ENCODE measurements around the gene ACTBL2. TPM values are rescaled to one million over a fixed set of nuclear protein-coding genes. Genes with fewer than 3 reads are reported as not detected.
A peak's percentile ranks its signal among the peaks of the same experiment; 100 is the strongest.
"Not testable (repeated sequence)": the region's sequence is repeated elsewhere in the genome, so short reads cannot be mapped to it uniquely, and the experiment has no call there.

The ACTBL2 gene
- total and polyA plus RNA-seq, 4 donors: 0.04 to 0.29 (median 0.09) TPM; not detected in 1

GRCh38 chr5:57476601-57477056 is 6.0 kb downstream of the ACTBL2 start:
- no peak for TF ChIP-seq CTCF (IDR thresholded peaks at IDR 0.05; ENCODE audit: control extremely low read depth, extremely low read depth)
- peak in 2 of 3 donors; percentile 54 to 57 for DNase-seq
- no peaks in the 10 kb centered on the region for H3K9me3 ChIP-seq (ENCODE audit: control insufficient read depth in 4 of 4, insufficient read depth in 3 of 4, low read length in 3 of 4)
- no peak for ATAC-seq (ENCODE audit: insufficient read depth, low FRiP score)
- H3K9ac ChIP-seq (ENCODE audit: insufficient read depth in 1 of 2, low read length in 2 of 2): no peak overlapping the region
- H3K4me3 ChIP-seq: no peak overlapping the region
- H3K36me3 ChIP-seq (ENCODE audit: control insufficient read depth in 4 of 4, insufficient read depth in 4 of 4, low read length in 4 of 4): no peaks in the 10 kb centered on the region
- peaks cover 0 to 8% (median 4%) of the 10 kb centered on the region in 5 donors for H3K4me1 ChIP-seq (ENCODE audit: control insufficient read depth in 5 of 5, insufficient read depth in 5 of 5, low read length in 5 of 5)
- H3K27ac ChIP-seq (ENCODE audit: low read depth in 1 of 2, low read length in 1 of 2): no peak overlapping the region
- H3K27me3 ChIP-seq (ENCODE audit: control insufficient read depth in 3 of 3, insufficient read depth in 3 of 3, low read length in 2 of 3): no peaks in the 10 kb centered on the region

GRCh38 chr5:57470339-57470738 is 12.3 kb downstream of the ACTBL2 start:
- ATAC-seq (ENCODE audit: insufficient read depth, low FRiP score): no peak
- no peaks in the 10 kb centered on the region for H3K4me1 ChIP-seq (ENCODE audit: control insufficient read depth in 5 of 5, insufficient read depth in 5 of 5, low read length in 5 of 5)
- no peak for TF ChIP-seq CTCF (IDR thresholded peaks at IDR 0.05; ENCODE audit: control extremely low read depth, extremely low read depth)
- H3K9me3 ChIP-seq (ENCODE audit: control insufficient read depth in 4 of 4, insufficient read depth in 3 of 4, low read length in 3 of 4): no peaks in the 10 kb centered on the region
- H3K27me3 ChIP-seq (ENCODE audit: control insufficient read depth in 3 of 3, insufficient read depth in 3 of 3, low read length in 2 of 3): no peaks in the 10 kb centered on the region
- no peak overlapping the region for H3K9ac ChIP-seq (ENCODE audit: insufficient read depth in 1 of 2, low read length in 2 of 2)
- WGBS, 2 donors: 47 to 63% methylated on average over 1 of the region's 1 CpG
- H3K27ac ChIP-seq (ENCODE audit: low read depth in 1 of 2, low read length in 1 of 2): no peak overlapping the region
- DNase-seq: no peak
- no peaks in the 10 kb centered on the region for H3K36me3 ChIP-seq (ENCODE audit: control insufficient read depth in 4 of 4, insufficient read depth in 4 of 4, low read length in 4 of 4)
- H3K4me3 ChIP-seq: no peak overlapping the region

- ATAC-seq (ENCODE audit: insufficient read depth, low FRiP score): no peak
- Histone ChIP-seq H3K4me1 (ENCODE audit: control insufficient read depth in 5 of 5, insufficient read depth in 5 of 5, low read length in 5 of 5) (no peaks in the 10 kb centered on the region), H3K27me3 (ENCODE audit: control insufficient read depth in 3 of 3, insufficient read depth in 3 of 3, low read length in 2 of 3) (no peaks in the 10 kb centered on the region), H3K4me3 (no peak overlapping the region), H3K27ac (ENCODE audit: low read depth in 1 of 2, low read length in 1 of 2) (no peak overlapping the region), H3K9ac (ENCODE audit: insufficient read depth in 1 of 2, low read length in 2 of 2) (no peak overlapping the region), H3K9me3 (ENCODE audit: control insufficient read depth in 4 of 4, insufficient read depth in 3 of 4, low read length in 3 of 4) (no peaks in the 10 kb centered on the region), H3K36me3 (ENCODE audit: control insufficient read depth in 4 of 4, insufficient read depth in 4 of 4, low read length in 4 of 4) (no peaks in the 10 kb centered on the region)
- no peak for TF ChIP-seq CTCF (IDR thresholded peaks at IDR 0.05; ENCODE audit: control extremely low read depth, extremely low read depth)
- WGBS, 2 donors: 95 to 97% methylated on average over 5 of the region's 5 CpGs
- DNase-seq: peak in 2 of 3 donors; percentile 55 to 75
Measured at GRCh38 chr5:57468481-57469163, 14.0 kb downstream of the ACTBL2 start.

GRCh38 chr5:57466544-57466943 is 16.1 kb downstream of the ACTBL2 start:
- DNase-seq: no peak
- no peak overlapping the region for H3K27ac ChIP-seq (ENCODE audit: low read depth in 1 of 2, low read length in 1 of 2)
- no peak for ATAC-seq (ENCODE audit: insufficient read depth, low FRiP score)
- no peak overlapping the region for H3K9ac ChIP-seq (ENCODE audit: insufficient read depth in 1 of 2, low read length in 2 of 2)
- no peaks in the 10 kb centered on the region for H3K27me3 ChIP-seq (ENCODE audit: control insufficient read depth in 3 of 3, insufficient read depth in 3 of 3, low read length in 2 of 3)
- no peaks in the 10 kb centered on the region for H3K36me3 ChIP-seq (ENCODE audit: control insufficient read depth in 4 of 4, insufficient read depth in 4 of 4, low read length in 4 of 4)
- 44 to 58% methylated on average over 3 of the region's 3 CpGs for WGBS, 2 donors
- TF ChIP-seq CTCF (IDR thresholded peaks at IDR 0.05; ENCODE audit: control extremely low read depth, extremely low read depth): no peak
- no peaks in the 10 kb centered on the region for H3K9me3 ChIP-seq (ENCODE audit: control insufficient read depth in 4 of 4, insufficient read depth in 3 of 4, low read length in 3 of 4)
- no peak overlapping the region for H3K4me3 ChIP-seq
- no peaks in the 10 kb centered on the region for H3K4me1 ChIP-seq (ENCODE audit: control insufficient read depth in 5 of 5, insufficient read depth in 5 of 5, low read length in 5 of 5)

- not testable (repeated sequence) for H3K9me3 ChIP-seq (ENCODE audit: control insufficient read depth in 4 of 4, insufficient read depth in 3 of 4, low read length in 3 of 4); H3K4me1 ChIP-seq (ENCODE audit: control insufficient read depth in 5 of 5, insufficient read depth in 5 of 5, low read length in 5 of 5); H3K9ac ChIP-seq (ENCODE audit: insufficient read depth in 1 of 2, low read length in 2 of 2); ATAC-seq (ENCODE audit: insufficient read depth, low FRiP score); H3K27me3 ChIP-seq (ENCODE audit: control insufficient read depth in 3 of 3, insufficient read depth in 3 of 3, low read length in 2 of 3); H3K27ac ChIP-seq (ENCODE audit: low read depth in 1 of 2, low read length in 1 of 2); H3K4me3 ChIP-seq; H3K36me3 ChIP-seq (ENCODE audit: control insufficient read depth in 4 of 4, insufficient read depth in 4 of 4, low read length in 4 of 4); DNase-seq
- WGBS, 2 donors: 94 to 96% methylated on average over 3 of the region's 3 CpGs
Measured at GRCh38 chr5:57460056-57460455, 22.6 kb downstream of the ACTBL2 start.

All from lung (tissue), 12 donors.